D721Med (cell line): Measurements from ENCODE around the gene UBAC2.

Experiments
- DNase-seq: peaks from one replicate; pipeline ENCODE4 v3.0.0; 2011; ENCODE audit warnings: low spot score; ENCODE audit not compliant: insufficient read length
- FAIRE-seq: peaks from 2 replicates; lab custom pipeline; 2011; peaks lifted over from hg19 to GRCh38; lab: Jason Lieb, UNC
- CTCF ChIP-seq: IDR thresholded peaks from 2 replicates; pipeline ENCODE4 v1.5.1; 2012; ENCODE audit warnings: mild to moderate bottlenecking, control low read depth; ENCODE audit not compliant: insufficient read depth; ENCODE audit errors: missing control alignments

Gene UBAC2

GRCh38 chr13:99296398-99296797 lies 95.7 kb downstream of the UBAC2 start:
- DNase-seq: no peak
- no peak for FAIRE-seq
- TF ChIP-seq CTCF: no peak

GRCh38 chr13:99297331-99297730 lies 96.7 kb downstream of the UBAC2 start:
- DNase-seq (no peak), FAIRE-seq (no peak)
- TF ChIP-seq CTCF: no peak

GRCh38 chr13:99298056-99298455 lies 97.4 kb downstream of the UBAC2 start:
- no peak for FAIRE-seq
- no peak for DNase-seq
- TF ChIP-seq CTCF: no peak

- no peak for DNase-seq
- no peak for TF ChIP-seq CTCF
- FAIRE-seq: no peak
Observed at GRCh38 chr13:99299256-99299919, 98.7 kb downstream of the UBAC2 start.

GRCh38 chr13:99299920-99300341 lies 99.3 kb downstream of the UBAC2 start:
- FAIRE-seq: no peak
- no peak for DNase-seq
- TF ChIP-seq CTCF: no peak

GRCh38 chr13:99301056-99301838 lies 100.6 kb downstream of the UBAC2 start:
- FAIRE-seq (no peak), DNase-seq (no peak)
- no peak for TF ChIP-seq CTCF
